ENCODE results near the gene PDE8B.

GRCh38 chr5:77463905-77464304, 253.4 kb downstream of the PDE8B start:
- no peak for TF ChIP-seq GATA3 (IDR thresholded peaks at IDR 0.05; ENCODE audit: low read depth, low read length)
- no peak for TF ChIP-seq GATA2 (IDR thresholded peaks at IDR 0.05; ENCODE audit: low read depth, low read length)

All from SH-SY5Y (cell line).